Fibroblast of skin of right biceps (primary cell): ENCODE measurements around the gene GPC1.
A peak's percentile ranks its signal among the peaks of the same experiment; 100 is the strongest.

Experiments
- DNase-seq: peaks from one replicate; pipeline ENCODE4 v3.0.0-alpha.2; 2013

Gene GPC1

GRCh38 chr2:240397924-240398645 lies 37.4 kb upstream of the GPC1 start:
- peak; percentile 6 for DNase-seq

- DNase-seq, result no peak
These were observed 36.7 kb upstream of the GPC1 start for GRCh38 chr2:240398661-240399267.

- no peak for DNase-seq
These were observed 35.8 kb upstream of the GPC1 start for GRCh38 chr2:240399419-240400324.

GRCh38 chr2:240400371-240401161 lies 34.9 kb upstream of the GPC1 start:
- DNase-seq, result no peak

GRCh38 chr2:240401308-240401707 lies 34.2 kb upstream of the GPC1 start:
- DNase-seq, result no peak

GRCh38 chr2:240401781-240402551 lies 33.5 kb upstream of the GPC1 start:
- DNase-seq, result no peak

- no peak for DNase-seq
These were observed 32.7 kb upstream of the GPC1 start for GRCh38 chr2:240402566-240403272.

- DNase-seq, result no peak
These were observed 31.9 kb upstream of the GPC1 start for GRCh38 chr2:240403396-240404104.

GRCh38 chr2:240404174-240404852 lies 31.1 kb upstream of the GPC1 start:
- no peak for DNase-seq

GRCh38 chr2:240405133-240405532 lies 30.3 kb upstream of the GPC1 start:
- no peak for DNase-seq

- DNase-seq, result no peak
These were observed 29.7 kb upstream of the GPC1 start for GRCh38 chr2:240405684-240406313.

- DNase-seq, result no peak
These were observed 28.4 kb upstream of the GPC1 start for GRCh38 chr2:240407090-240407489.

GRCh38 chr2:240410004-240410403 lies 25.5 kb upstream of the GPC1 start:
- no peak for DNase-seq

GRCh38 chr2:240410808-240411207 lies 24.7 kb upstream of the GPC1 start:
- no peak for DNase-seq

- DNase-seq, result no peak
These were observed 24.0 kb upstream of the GPC1 start for GRCh38 chr2:240411261-240412160.

- DNase-seq, result no peak
These were observed 23.1 kb upstream of the GPC1 start for GRCh38 chr2:240412211-240412861.

GRCh38 chr2:240412975-240413812 lies 22.3 kb upstream of the GPC1 start:
- DNase-seq, result no peak
